HEK293 (cell line): Measurements from ENCODE around the gene TNN.
"Not testable (repeated sequence)": the region's sequence is repeated elsewhere in the genome, so short reads cannot be mapped to it uniquely, and the experiment has no call there.

Experiments used
- CTCF ChIA-PET: fragments of 350-600 bp; formaldehyde crosslinking; extraction: SDS; loops from one replicate; lab custom pipeline; 2021; ENCODE audit warnings: antibody characterized with exemption; lab: Yijun Ruan, JAX
- POLR2A ChIA-PET: fragments of 300-600 bp; formaldehyde crosslinking; extraction: SDS; loops from one replicate; lab custom pipeline; 2020; ENCODE audit warnings: antibody characterized with exemption, inconsistent platforms; lab: Yijun Ruan, JAX
- H3K27ac ChIP-seq: fragments of 200-500 bp; sonication (Bioruptor generic); 2 replicates; pipeline ENCODE4 v1.5.1; 2014; ENCODE audit warnings: low read depth, low read length, control low read depth, inconsistent platforms; ENCODE audit errors: extremely low read depth
- H3K36me3 ChIP-seq, 2 experiments: fragments of 200-500 bp in 1 of 2; sonication (Bioruptor generic) in 1 of 2; 1 replicate in 1 of 2; 2 replicates in 1 of 2; pipeline ENCODE4 v1.5.1; 2014 to 2017; ENCODE audit warnings: inconsistent platforms in 2 of 2, low read length in 2 of 2; ENCODE audit not compliant: control insufficient read depth in 2 of 2, insufficient read depth in 1 of 2
- H3K4me1 ChIP-seq: fragments of 200-500 bp; sonication (Bioruptor generic); 2 replicates; pipeline ENCODE4 v1.5.1; 2014; ENCODE audit warnings: mild to moderate bottlenecking, low read length, inconsistent platforms; ENCODE audit not compliant: control insufficient read depth, insufficient read depth
- H3K4me3 ChIP-seq: 2 replicates; pipeline ENCODE4 v1.5.1; 2011; ENCODE audit warnings: low read depth, mild to moderate bottlenecking, control low read depth, low read length, moderate library complexity
- H3K9me3 ChIP-seq: fragments of 200-500 bp; sonication (Bioruptor generic); 2 replicates; pipeline ENCODE4 v1.5.1; 2014; ENCODE audit warnings: low read depth, low read length, inconsistent platforms; ENCODE audit not compliant: control insufficient read depth, insufficient read depth
- GLI4 ChIP-seq: fragments of 450-650 bp; formaldehyde crosslinking; IDR thresholded peaks from 2 replicates; pipeline ENCODE4 v1.5.1; 2016; ENCODE audit warnings: missing biosample characterization, missing genetic modification characterization
- INSM2 ChIP-seq: fragments of 450-650 bp; formaldehyde crosslinking; IDR thresholded peaks from 2 replicates; pipeline ENCODE4 v1.5.1; 2016; ENCODE audit warnings: missing biosample characterization, missing genetic modification characterization
- KLF17 ChIP-seq: fragments of 450-650 bp; formaldehyde crosslinking; IDR thresholded peaks from 2 replicates; pipeline ENCODE4 v1.5.1; 2016; ENCODE audit warnings: missing biosample characterization, missing genetic modification characterization
- KLF8 ChIP-seq: fragments of 450-650 bp; formaldehyde crosslinking; IDR thresholded peaks from 2 replicates; pipeline ENCODE4 v1.5.1; 2016; ENCODE audit warnings: missing biosample characterization, missing genetic modification characterization
- KLF9 ChIP-seq: fragments of 450-650 bp; formaldehyde crosslinking; IDR thresholded peaks from 2 replicates; pipeline ENCODE4 v1.5.1; 2016; ENCODE audit warnings: missing biosample characterization, missing genetic modification characterization, low read depth
- MEIS1 ChIP-seq: sonication (generic); formaldehyde crosslinking; IDR thresholded peaks from 2 replicates; pipeline ENCODE4 v1.8.1; 2022; ENCODE audit warnings: missing genetic modification reagents, mild to moderate bottlenecking, borderline replicate concordance
- SP3 ChIP-seq: fragments of 450-650 bp; formaldehyde crosslinking; IDR thresholded peaks from 2 replicates; pipeline ENCODE4 v1.5.1; 2016; ENCODE audit warnings: missing biosample characterization, missing genetic modification characterization
- SP7 ChIP-seq: fragments of 450-650 bp; formaldehyde crosslinking; IDR thresholded peaks from 2 replicates; pipeline ENCODE4 v1.5.1; 2016; ENCODE audit warnings: missing biosample characterization, missing genetic modification characterization
- TCF7L2 ChIP-seq: IDR thresholded peaks from 2 replicates; pipeline ENCODE4 v1.6.1; 2011; ENCODE audit warnings: low read depth, mild to moderate bottlenecking, inconsistent platforms, low read length, moderate library complexity, borderline replicate concordance
- ZBTB17 ChIP-seq: fragments of 450-650 bp; formaldehyde crosslinking; IDR thresholded peaks from 2 replicates; pipeline ENCODE4 v1.5.1; 2016; ENCODE audit warnings: missing biosample characterization, missing genetic modification characterization
- ZBTB49 ChIP-seq: fragments of 450-650 bp; formaldehyde crosslinking; IDR thresholded peaks from 2 replicates; pipeline ENCODE4 v1.5.1; 2016; ENCODE audit warnings: missing biosample characterization, missing genetic modification characterization, low read depth
- ZFP3 ChIP-seq: fragments of 450-650 bp; formaldehyde crosslinking; IDR thresholded peaks from 2 replicates; pipeline ENCODE4 v1.5.1; 2016; ENCODE audit warnings: low read depth, missing biosample characterization, missing genetic modification characterization
- ZFP69B ChIP-seq: fragments of 450-650 bp; formaldehyde crosslinking; IDR thresholded peaks from 2 replicates; pipeline ENCODE4 v1.5.1; 2016; ENCODE audit warnings: missing biosample characterization, missing genetic modification characterization
- ZNF112 ChIP-seq: fragments of 450-650 bp; formaldehyde crosslinking; IDR thresholded peaks from 2 replicates; pipeline ENCODE4 v1.5.0; 2017; ENCODE audit warnings: missing biosample characterization, missing genetic modification characterization
- ZNF146 ChIP-seq: fragments of 450-650 bp; formaldehyde crosslinking; IDR thresholded peaks from 2 replicates; pipeline ENCODE4 v1.5.1; 2016; ENCODE audit warnings: missing biosample characterization, missing genetic modification characterization
- ZNF174 ChIP-seq: fragments of 450-650 bp; formaldehyde crosslinking; IDR thresholded peaks from 2 replicates; pipeline ENCODE4 v1.5.0; 2017; ENCODE audit warnings: missing biosample characterization, mild to moderate bottlenecking, missing genetic modification characterization
- ZNF2 ChIP-seq: fragments of 450-650 bp; formaldehyde crosslinking; IDR thresholded peaks from 2 replicates; pipeline ENCODE4 v1.5.1; 2016; ENCODE audit warnings: missing biosample characterization, missing genetic modification characterization
- ZNF26 ChIP-seq: fragments of 450-650 bp; formaldehyde crosslinking; IDR thresholded peaks from 2 replicates; pipeline ENCODE4 v1.5.1; 2016; ENCODE audit warnings: missing biosample characterization, missing genetic modification characterization
- ZNF274 ChIP-seq, 2 experiments: fragments of 200-500 bp in 1 of 2; fragments of 450-650 bp in 1 of 2; sonication (Bioruptor generic) in 1 of 2; formaldehyde crosslinking in 1 of 2; IDR thresholded peaks; 2 replicates each; pipeline versions ENCODE4 v1.5.1 to v1.6.1; 2014 to 2016; ENCODE audit warnings: borderline replicate concordance in 1 of 2, inconsistent platforms in 1 of 2, low read length in 1 of 2, missing biosample characterization in 1 of 2, missing genetic modification characterization in 1 of 2
- ZNF324 ChIP-seq: fragments of 450-650 bp; formaldehyde crosslinking; IDR thresholded peaks from 2 replicates; pipeline ENCODE4 v1.5.1; 2016; ENCODE audit warnings: missing biosample characterization, missing genetic modification characterization
- ZNF48 ChIP-seq: fragments of 450-650 bp; formaldehyde crosslinking; IDR thresholded peaks from 2 replicates; pipeline ENCODE4 v1.5.1; 2016; ENCODE audit warnings: missing biosample characterization, missing genetic modification characterization
- ZNF514 ChIP-seq: fragments of 450-650 bp; formaldehyde crosslinking; IDR thresholded peaks from 2 replicates; pipeline ENCODE4 v1.5.1; 2016; ENCODE audit warnings: missing biosample characterization, missing genetic modification characterization
- ZNF626 ChIP-seq: fragments of 450-650 bp; sonication (Bioruptor Pico); formaldehyde crosslinking; IDR thresholded peaks from 2 replicates; pipeline ENCODE4 v1.5.1; 2018; ENCODE audit warnings: missing biosample characterization, missing genetic modification characterization, inconsistent platforms
- ZNF747 ChIP-seq: fragments of 450-650 bp; formaldehyde crosslinking; IDR thresholded peaks from 2 replicates; pipeline ENCODE4 v1.5.1; 2016; ENCODE audit warnings: missing biosample characterization, missing genetic modification characterization
- ZNF837 ChIP-seq: fragments of 450-650 bp; formaldehyde crosslinking; IDR thresholded peaks from 2 replicates; pipeline ENCODE4 v1.5.1; 2016; ENCODE audit warnings: missing biosample characterization, missing genetic modification characterization
- ZXDB ChIP-seq: fragments of 450-650 bp; formaldehyde crosslinking; IDR thresholded peaks from 2 replicates; pipeline ENCODE4 v1.5.1; 2016; ENCODE audit warnings: missing biosample characterization, missing genetic modification characterization

Gene TNN

GRCh38 chr1:175042650-175043049 is 25.0 kb upstream of the TNN start:
- no peaks in the 10 kb centered on the region for H3K4me1 ChIP-seq
- no peaks in the 10 kb centered on the region for H3K9me3 ChIP-seq
- CTCF ChIA-PET: interaction anchor here (0.8 to 1.3 kb wide), 2 partner anchors 27 to 81 kb away, joined by 4 read pairs; no protein-coding TSS in a partner anchor
- H3K36me3 ChIP-seq: no peaks in the 10 kb centered on the region
- no peak overlapping the region for H3K27ac ChIP-seq
- H3K4me3 ChIP-seq: no peak overlapping the region
- no peak for TF ChIP-seq ZNF514 (tag by site-specific recombination)
- no peak for TF ChIP-seq ZBTB49
- TF ChIP-seq ZNF2 (tag by site-specific recombination): no peak
- no peak for TF ChIP-seq ZFP3 (tag by site-specific recombination)
- TF ChIP-seq SP3: no peak
- no peak for TF ChIP-seq SP7 (tag by site-specific recombination)
- no peak for TF ChIP-seq ZNF48 (tag by site-specific recombination)
- no peak for TF ChIP-seq KLF17 (tag by site-specific recombination)
- no peak for TF ChIP-seq KLF9
- TF ChIP-seq MEIS1: no peak
- no peak for TF ChIP-seq ZXDB (tag by site-specific recombination)
- POLR2A ChIA-PET: interaction anchor here (0.6 kb wide), 1 partner anchor 212 kb away, joined by 6 read pairs; no protein-coding TSS in a partner anchor

GRCh38 chr1:175043824-175044223 is 23.8 kb upstream of the TNN start:
- no peaks in the 10 kb centered on the region for H3K36me3 ChIP-seq
- CTCF ChIA-PET: interaction anchor here (0.6 kb wide), 1 partner anchor 97 kb away, joined by 3 read pairs; no protein-coding TSS in a partner anchor
- no peaks in the 10 kb centered on the region for H3K9me3 ChIP-seq
- no peak overlapping the region for H3K27ac ChIP-seq
- POLR2A ChIA-PET: no interaction called here
- no peak overlapping the region for H3K4me3 ChIP-seq
- H3K4me1 ChIP-seq: no peaks in the 10 kb centered on the region
- TF ChIP-seq ZNF324 (tag by site-specific recombination): no peak
- no peak for TF ChIP-seq ZNF146 (tag by site-specific recombination)
- TF ChIP-seq TCF7L2: no peak
- no peak for TF ChIP-seq ZBTB17
- no peak for TF ChIP-seq ZNF626 (tag by site-specific recombination)
- TF ChIP-seq KLF8 (tag by site-specific recombination): no peak
- no peak for TF ChIP-seq ZFP69B (tag by site-specific recombination)
- no peak for TF ChIP-seq ZNF837 (tag by site-specific recombination)
- no peak for TF ChIP-seq GLI4 (tag by site-specific recombination)
- TF ChIP-seq ZNF112 (tag by site-specific recombination): no peak
- TF ChIP-seq ZNF274 (IDR thresholded peaks at IDR 0.05; ENCODE audit: low read length): no peak
- TF ChIP-seq ZNF274 (tag by site-specific recombination; IDR thresholded peaks at IDR 0.05; ENCODE audit: borderline replicate concordance): no peak
- TF ChIP-seq INSM2 (tag by site-specific recombination): no peak
- TF ChIP-seq ZXDB (tag by site-specific recombination): no peak
- no peak for TF ChIP-seq ZNF26
- TF ChIP-seq ZNF747: no peak
- no peak for TF ChIP-seq ZNF174 (tag by site-specific recombination)

GRCh38 chr1:175044591-175044990 is 23.0 kb upstream of the TNN start:
- CTCF ChIA-PET, H3K27ac ChIP-seq, H3K9me3 ChIP-seq, H3K4me1 ChIP-seq, H3K36me3 ChIP-seq, POLR2A ChIA-PET, H3K4me3 ChIP-seq: not testable (repeated sequence)
